Panc1 (cell line): ENCODE measurements around the gene TMSB10. TPM values are rescaled to one million over a fixed set of nuclear protein-coding genes. Genes with fewer than 3 reads are reported as not detected.
A peak's percentile ranks its signal among the peaks of the same experiment; 100 is the strongest.

Experiments used
- ATAC-seq: fragments of 200-7000 bp; cut with Tn5 transposase; 2 replicates; pipeline ENCODE4 v1.9.1; 2020; ENCODE audit warnings: mild to moderate bottlenecking, moderate library complexity
- BruUV-seq: library from RNA; stranded (reverse); fragments of 400-500 nt; replicated peaks from 2 replicates; lab custom pipeline; 2021; lab: Mats Ljungman, UMichigan
- CTCF ChIA-PET: fragments of 300-600 bp; sonication (Branson Sonifier 250); formaldehyde crosslinking; loops from one replicate; lab custom pipeline; 2022; ENCODE audit warnings: antibody characterized with exemption; lab: Charles Lee
- POLR2A ChIA-PET: fragments of 300-600 bp; sonication (Branson Sonifier 250); formaldehyde crosslinking; loops from one replicate; lab custom pipeline; 2022; ENCODE audit warnings: antibody characterized with exemption; lab: Charles Lee
- DNase-seq: peaks from one replicate; pipeline ENCODE4 v3.0.0-alpha.2; 2010; ENCODE audit warnings: low read depth, low spot score
- H3K27ac ChIP-seq: 2 replicates; pipeline ENCODE4 v1.5.1; 2011; ENCODE audit warnings: mild to moderate bottlenecking, low read length, inconsistent platforms
- H3K27me3 ChIP-seq: fragments of 200-500 bp; sonication (Bioruptor generic); 2 replicates; pipeline ENCODE4 v1.6.0; 2014; ENCODE audit warnings: low read length, inconsistent platforms; ENCODE audit not compliant: control insufficient read depth, insufficient read depth
- H3K36me3 ChIP-seq: fragments of 200-500 bp; sonication (Bioruptor generic); 2 replicates; pipeline ENCODE4 v1.5.1; 2014; ENCODE audit warnings: inconsistent platforms, mild to moderate bottlenecking, low read length, moderate library complexity; ENCODE audit not compliant: control insufficient read depth, insufficient read depth
- H3K4me1 ChIP-seq: 2 replicates; pipeline ENCODE4 v1.5.1; 2011; ENCODE audit warnings: inconsistent platforms, mild to moderate bottlenecking, low read length, moderate library complexity; ENCODE audit not compliant: control insufficient read depth, insufficient read depth
- H3K4me3 ChIP-seq, 2 experiments: 2 replicates each; pipeline ENCODE4 v1.5.1; 2011 to 2012; ENCODE audit warnings: low read depth in 2 of 2, low read length in 2 of 2, mild to moderate bottlenecking in 2 of 2, inconsistent platforms in 1 of 2, moderate library complexity in 1 of 2
- H3K9me3 ChIP-seq: fragments of 200-500 bp; sonication (Bioruptor generic); 2 replicates; pipeline ENCODE4 v1.5.1; 2014; ENCODE audit warnings: low read depth, mild to moderate bottlenecking, inconsistent platforms, low read length, moderate library complexity; ENCODE audit not compliant: control insufficient read depth, insufficient read depth
- POLR2AphosphoS5 ChIP-seq: IDR thresholded peaks from 2 replicates; pipeline ENCODE4 v1.6.1; 2012; ENCODE audit warnings: mild to moderate bottlenecking, low read depth, low read length, moderate library complexity
- SIN3A ChIP-seq: IDR thresholded peaks from 2 replicates; pipeline ENCODE4 v1.6.1; 2012; ENCODE audit warnings: low read depth, mild to moderate bottlenecking, low read length, moderate library complexity, borderline replicate concordance; ENCODE audit not compliant: insufficient read depth
- TCF7L2 ChIP-seq: IDR thresholded peaks from 2 replicates; pipeline ENCODE4 v1.6.1; 2011; ENCODE audit warnings: mild to moderate bottlenecking, low read depth, low read length, inconsistent platforms
- in situ Hi-C: cut with HindIII; loops from 2 replicates; pipeline ENCODE4 v1.10.0; 2016; ENCODE audit warnings: low sequenced_read_pairs, low pct_unique_long_range_greater_than_20kb
- intact Hi-C: fragments of 100-400 bp; cut with micrococcal nuclease; formaldehyde crosslinking; loops from one replicate; pipeline ENCODE4 v1.10.0; 2022; ENCODE audit not compliant: unreplicated experiment
- total RNA-seq: library from RNA; stranded (reverse); gene quantifications from one replicate; pipeline ENCODE4 v1.2.1, GENCODE V29; 2021; ENCODE audit not compliant: unreplicated experiment
- TF ChIP-seq, protein P1 (sequence below), 2 experiments: IDR thresholded peaks; 2 replicates each; pipeline ENCODE4 v1.6.1; 2011 to 2012; ENCODE audit warnings: low read depth in 2 of 2, control low read depth in 1 of 2, low read length in 1 of 2, mild to moderate bottlenecking in 1 of 2, moderate library complexity in 1 of 2; ENCODE audit not compliant: insufficient read depth in 1 of 2
- TF ChIP-seq, protein P2 (sequence below): fragments of 450-650 bp; IDR thresholded peaks from 2 replicates; pipeline ENCODE4 v1.5.1; 2017; ENCODE audit warnings: mild to moderate bottlenecking

The TMSB10 gene
- total RNA-seq, 1 experiment from 2014 or later: 1,916 TPM

DNA sequence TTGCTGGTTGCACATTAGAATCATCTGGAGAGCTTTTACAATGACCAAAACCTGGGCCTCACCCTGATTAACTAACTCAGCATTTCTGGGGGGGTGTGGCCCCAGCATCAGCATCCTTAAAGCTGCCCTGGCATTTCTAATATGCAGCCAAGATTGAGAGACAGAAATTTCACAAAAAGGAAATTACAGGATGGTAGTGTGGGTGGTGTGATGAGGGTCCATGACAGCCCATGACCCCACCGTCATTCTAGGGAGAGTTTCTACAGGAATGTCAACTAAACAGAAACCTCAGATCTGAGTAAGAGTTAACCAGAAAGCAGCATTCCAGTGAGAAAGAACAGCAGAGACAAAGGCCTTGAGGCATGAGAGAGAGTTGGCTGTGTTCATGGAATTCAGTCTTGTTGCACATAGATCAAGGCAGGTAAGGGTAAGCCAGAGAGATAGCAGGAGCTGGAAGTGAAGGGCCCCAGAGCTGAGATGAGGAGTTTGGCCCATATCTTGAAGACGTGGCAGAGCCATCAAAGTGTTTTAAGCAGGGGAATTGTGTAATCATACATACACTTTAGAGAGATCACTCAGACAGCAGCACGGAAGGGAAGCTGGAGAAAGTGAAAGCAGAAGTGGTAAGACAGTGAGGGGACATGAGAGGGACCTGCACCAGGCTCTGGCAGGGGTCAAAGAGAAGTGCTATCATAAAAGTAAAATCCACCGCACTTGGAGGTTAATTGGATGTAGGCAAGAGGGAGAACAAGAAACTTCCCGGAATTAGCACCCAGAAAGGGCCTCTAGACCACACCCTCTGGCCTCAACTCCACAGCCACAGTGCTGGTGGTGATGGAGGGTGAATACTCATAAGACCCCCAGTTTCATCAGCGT, 16.8 kb upstream of the TMSB10 start:
- CTCF ChIA-PET: no interaction called here
- H3K27ac ChIP-seq: peak overlapping the region; percentile 49; the same call in 1 of the 2 replicates
- no TSS peak for BruUV-seq
- DNase-seq (no peak), ATAC-seq (peak; percentile 78)
- no peaks in the 10 kb centered on the region for H3K9me3 ChIP-seq
- intact Hi-C loops: no loop called here
- H3K4me3 ChIP-seq: peak overlapping the region; percentile 5 to 34; a peak in 2 of 4 replicates
- H3K36me3 ChIP-seq: no peaks in the 10 kb centered on the region
- TF ChIP-seq TCF7L2 (no peak), POLR2AphosphoS5 (no peak), SIN3A (no peak)
- TF ChIP-seq, protein P1, sequence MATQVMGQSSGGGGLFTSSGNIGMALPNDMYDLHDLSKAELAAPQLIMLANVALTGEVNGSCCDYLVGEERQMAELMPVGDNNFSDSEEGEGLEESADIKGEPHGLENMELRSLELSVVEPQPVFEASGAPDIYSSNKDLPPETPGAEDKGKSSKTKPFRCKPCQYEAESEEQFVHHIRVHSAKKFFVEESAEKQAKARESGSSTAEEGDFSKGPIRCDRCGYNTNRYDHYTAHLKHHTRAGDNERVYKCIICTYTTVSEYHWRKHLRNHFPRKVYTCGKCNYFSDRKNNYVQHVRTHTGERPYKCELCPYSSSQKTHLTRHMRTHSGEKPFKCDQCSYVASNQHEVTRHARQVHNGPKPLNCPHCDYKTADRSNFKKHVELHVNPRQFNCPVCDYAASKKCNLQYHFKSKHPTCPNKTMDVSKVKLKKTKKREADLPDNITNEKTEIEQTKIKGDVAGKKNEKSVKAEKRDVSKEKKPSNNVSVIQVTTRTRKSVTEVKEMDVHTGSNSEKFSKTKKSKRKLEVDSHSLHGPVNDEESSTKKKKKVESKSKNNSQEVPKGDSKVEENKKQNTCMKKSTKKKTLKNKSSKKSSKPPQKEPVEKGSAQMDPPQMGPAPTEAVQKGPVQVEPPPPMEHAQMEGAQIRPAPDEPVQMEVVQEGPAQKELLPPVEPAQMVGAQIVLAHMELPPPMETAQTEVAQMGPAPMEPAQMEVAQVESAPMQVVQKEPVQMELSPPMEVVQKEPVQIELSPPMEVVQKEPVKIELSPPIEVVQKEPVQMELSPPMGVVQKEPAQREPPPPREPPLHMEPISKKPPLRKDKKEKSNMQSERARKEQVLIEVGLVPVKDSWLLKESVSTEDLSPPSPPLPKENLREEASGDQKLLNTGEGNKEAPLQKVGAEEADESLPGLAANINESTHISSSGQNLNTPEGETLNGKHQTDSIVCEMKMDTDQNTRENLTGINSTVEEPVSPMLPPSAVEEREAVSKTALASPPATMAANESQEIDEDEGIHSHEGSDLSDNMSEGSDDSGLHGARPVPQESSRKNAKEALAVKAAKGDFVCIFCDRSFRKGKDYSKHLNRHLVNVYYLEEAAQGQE (IDR thresholded peaks at IDR 0.05; ENCODE audit: insufficient read depth in 1 of 2, low read depth in 2 of 2, low read length in 1 of 2): no peak
- TF ChIP-seq, protein P2, sequence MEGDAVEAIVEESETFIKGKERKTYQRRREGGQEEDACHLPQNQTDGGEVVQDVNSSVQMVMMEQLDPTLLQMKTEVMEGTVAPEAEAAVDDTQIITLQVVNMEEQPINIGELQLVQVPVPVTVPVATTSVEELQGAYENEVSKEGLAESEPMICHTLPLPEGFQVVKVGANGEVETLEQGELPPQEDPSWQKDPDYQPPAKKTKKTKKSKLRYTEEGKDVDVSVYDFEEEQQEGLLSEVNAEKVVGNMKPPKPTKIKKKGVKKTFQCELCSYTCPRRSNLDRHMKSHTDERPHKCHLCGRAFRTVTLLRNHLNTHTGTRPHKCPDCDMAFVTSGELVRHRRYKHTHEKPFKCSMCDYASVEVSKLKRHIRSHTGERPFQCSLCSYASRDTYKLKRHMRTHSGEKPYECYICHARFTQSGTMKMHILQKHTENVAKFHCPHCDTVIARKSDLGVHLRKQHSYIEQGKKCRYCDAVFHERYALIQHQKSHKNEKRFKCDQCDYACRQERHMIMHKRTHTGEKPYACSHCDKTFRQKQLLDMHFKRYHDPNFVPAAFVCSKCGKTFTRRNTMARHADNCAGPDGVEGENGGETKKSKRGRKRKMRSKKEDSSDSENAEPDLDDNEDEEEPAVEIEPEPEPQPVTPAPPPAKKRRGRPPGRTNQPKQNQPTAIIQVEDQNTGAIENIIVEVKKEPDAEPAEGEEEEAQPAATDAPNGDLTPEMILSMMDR: no peak
- H3K27me3 ChIP-seq: no peaks in the 10 kb centered on the region
- POLR2A ChIA-PET: interaction anchor here (0.7 kb wide), 1 partner anchor 68 kb away, joined by 6 read pairs; no protein-coding TSS in a partner anchor
- H3K4me1 ChIP-seq: no peaks in the 10 kb centered on the region
- in situ Hi-C loops: no loop called here

DNA sequence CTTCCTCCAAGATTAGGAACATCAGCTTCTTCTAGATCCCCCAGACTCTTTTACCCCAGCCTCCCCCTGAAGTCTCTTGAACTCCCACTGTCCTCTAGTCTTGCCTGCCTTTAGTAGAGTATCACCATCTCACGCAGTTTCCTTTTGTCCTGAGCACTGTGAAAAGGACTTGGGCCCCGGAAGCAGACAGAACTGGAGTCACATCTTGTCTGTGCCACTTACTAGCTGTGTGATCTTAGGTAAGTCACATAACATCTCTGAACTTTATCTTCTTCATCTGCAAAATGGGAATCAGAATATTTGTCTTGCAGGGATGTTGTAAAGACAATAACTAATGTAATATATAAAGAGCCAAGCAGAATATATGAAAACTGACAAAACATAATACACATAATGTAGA, 16.1 kb upstream of the TMSB10 start:
- TF ChIP-seq, protein P2: no peak
- POLR2A ChIA-PET: interaction anchor here (0.7 kb wide), 1 partner anchor 68 kb away, joined by 6 read pairs; no protein-coding TSS in a partner anchor
- no TSS peak for BruUV-seq
- Histone ChIP-seq H3K4me1 (no peaks in the 10 kb centered on the region), H3K27me3 (no peaks in the 10 kb centered on the region), H3K4me3 (peak overlapping the region in 1 of 2 experiments; percentile 34; a peak in 2 of 4 replicates), H3K36me3 (no peaks in the 10 kb centered on the region), H3K9me3 (no peaks in the 10 kb centered on the region), H3K27ac (peak overlapping the region; percentile 49; the same call in 1 of the 2 replicates)
- DNase-seq (no peak), ATAC-seq (no peak; the same call in 1 of the 2 replicates)
- intact Hi-C loops: no loop called here
- CTCF ChIA-PET: no interaction called here
- in situ Hi-C loops: no loop called here
